Measurements from ENCODE around the gene RPLP1.

DNA sequence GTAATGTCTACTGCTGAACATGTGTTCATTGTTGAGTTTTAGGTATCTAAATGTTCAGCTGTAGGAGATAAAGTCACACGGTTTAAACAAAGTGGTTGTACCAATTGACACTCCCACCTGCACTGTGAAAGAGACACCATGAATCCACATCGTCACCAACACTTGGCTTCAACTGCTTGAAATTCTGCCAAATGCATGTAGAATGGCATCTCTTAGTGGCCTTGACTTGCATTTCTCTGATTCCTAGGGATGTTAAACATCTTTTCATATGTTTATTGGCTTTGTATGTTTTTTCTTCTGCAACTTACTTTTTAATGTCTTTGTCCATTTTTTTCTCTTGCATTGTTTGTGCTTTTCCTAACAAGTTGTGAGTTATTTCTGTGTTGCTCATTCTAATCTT lies 43.4 kb downstream of the RPLP1 start:
- no peak for TF ChIP-seq POLR2AphosphoS5 (IDR thresholded peaks at IDR 0.05; ENCODE audit: borderline replicate concordance, low read depth, low read length)
- no peak for TF ChIP-seq EZH2 (IDR thresholded peaks at IDR 0.05)

All from SK-N-MC (cell line).